ENCODE measurements around the gene LRRC31. TPM values are rescaled to one million over a fixed set of nuclear protein-coding genes. Genes with fewer than 3 reads are reported as not detected.

Gene LRRC31
- total RNA-seq, 1 donor, result not detected

GRCh38 chr3:169836942-169837275 is 32.8 kb downstream of the LRRC31 start:
- Histone ChIP-seq H3K27ac (ENCODE audit: low read depth, low read length) (no peak overlapping the region), H2AFZ (ENCODE audit: low read length) (peak overlapping the region; percentile 67), H3K4me2 (ENCODE audit: insufficient read depth, low read length) (no peak overlapping the region), H3K4me3 (ENCODE audit: insufficient read depth, low read length) (no peak overlapping the region), H3K27me3 (ENCODE audit: insufficient read depth, low read length) (no peaks in the 10 kb centered on the region), H3K36me3 (ENCODE audit: insufficient read depth, low read length) (no peaks in the 10 kb centered on the region), H3K4me1 (ENCODE audit: insufficient read depth, low read length) (peaks cover 5% of the 10 kb centered on the region), H4K20me1 (ENCODE audit: insufficient read depth, low read length) (no peaks in the 10 kb centered on the region), H3K9me3 (ENCODE audit: low read depth, low read length) (no peaks in the 10 kb centered on the region), H3K79me2 (ENCODE audit: insufficient read depth, low read length) (no peaks in the 10 kb centered on the region)
- peak; percentile 83 for DNase-seq (ENCODE audit: insufficient read length, low spot score, missing footprints)
- TF ChIP-seq CTCF (IDR thresholded peaks at IDR 0.05; ENCODE audit: extremely low read depth, low read depth, low read length), result no peak

- Histone ChIP-seq H3K4me2 (ENCODE audit: insufficient read depth, low read length) (no peak overlapping the region), H2AFZ (ENCODE audit: low read length) (peak overlapping the region; percentile 67), H3K9me3 (ENCODE audit: low read depth, low read length) (no peaks in the 10 kb centered on the region), H3K4me3 (ENCODE audit: insufficient read depth, low read length) (no peak overlapping the region), H3K27me3 (ENCODE audit: insufficient read depth, low read length) (no peaks in the 10 kb centered on the region), H3K4me1 (ENCODE audit: insufficient read depth, low read length) (peaks cover 5% of the 10 kb centered on the region), H3K27ac (ENCODE audit: low read depth, low read length) (no peak overlapping the region), H3K79me2 (ENCODE audit: insufficient read depth, low read length) (no peaks in the 10 kb centered on the region), H3K36me3 (ENCODE audit: insufficient read depth, low read length) (no peaks in the 10 kb centered on the region), H4K20me1 (ENCODE audit: insufficient read depth, low read length) (no peaks in the 10 kb centered on the region)
- TF ChIP-seq CTCF (IDR thresholded peaks at IDR 0.05; ENCODE audit: extremely low read depth, low read depth, low read length), result no peak
- no peak for DNase-seq (ENCODE audit: insufficient read length, low spot score, missing footprints)
Observed at GRCh38 chr3:169836078-169836941, 33.4 kb downstream of the LRRC31 start.

GRCh38 chr3:169835533-169835932 is 34.2 kb downstream of the LRRC31 start:
- Histone ChIP-seq H3K4me1 (ENCODE audit: insufficient read depth, low read length) (peaks cover 5% of the 10 kb centered on the region), H3K27ac (ENCODE audit: low read depth, low read length) (no peak overlapping the region), H3K36me3 (ENCODE audit: insufficient read depth, low read length) (no peaks in the 10 kb centered on the region), H3K4me2 (ENCODE audit: insufficient read depth, low read length) (no peak overlapping the region), H3K4me3 (ENCODE audit: insufficient read depth, low read length) (no peak overlapping the region), H3K27me3 (ENCODE audit: insufficient read depth, low read length) (no peaks in the 10 kb centered on the region), H4K20me1 (ENCODE audit: insufficient read depth, low read length) (no peaks in the 10 kb centered on the region), H2AFZ (ENCODE audit: low read length) (peak overlapping the region; percentile 34), H3K79me2 (ENCODE audit: insufficient read depth, low read length) (no peaks in the 10 kb centered on the region), H3K9me3 (ENCODE audit: low read depth, low read length) (no peaks in the 10 kb centered on the region)
- DNase-seq (ENCODE audit: insufficient read length, low spot score, missing footprints), result no peak
- no peak for TF ChIP-seq CTCF (IDR thresholded peaks at IDR 0.05; ENCODE audit: extremely low read depth, low read depth, low read length)

GRCh38 chr3:169827712-169828111 is 42.0 kb downstream of the LRRC31 start:
- H3K4me3 ChIP-seq (ENCODE audit: insufficient read depth, low read length), result no peak overlapping the region
- no peaks in the 10 kb centered on the region for H4K20me1 ChIP-seq (ENCODE audit: insufficient read depth, low read length)
- H3K27ac ChIP-seq (ENCODE audit: low read depth, low read length), result no peak overlapping the region
- H3K27me3 ChIP-seq (ENCODE audit: insufficient read depth, low read length), result no peaks in the 10 kb centered on the region
- no peaks in the 10 kb centered on the region for H3K9me3 ChIP-seq (ENCODE audit: low read depth, low read length)
- no peak overlapping the region for H2AFZ ChIP-seq (ENCODE audit: low read length)
- no peak for TF ChIP-seq CTCF (IDR thresholded peaks at IDR 0.05; ENCODE audit: extremely low read depth, low read depth, low read length)
- DNase-seq (ENCODE audit: insufficient read length, low spot score, missing footprints), result no peak
- no peaks in the 10 kb centered on the region for H3K36me3 ChIP-seq (ENCODE audit: insufficient read depth, low read length)
- no peaks in the 10 kb centered on the region for H3K4me1 ChIP-seq (ENCODE audit: insufficient read depth, low read length)
- H3K4me2 ChIP-seq (ENCODE audit: insufficient read depth, low read length), result no peak overlapping the region
- H3K79me2 ChIP-seq (ENCODE audit: insufficient read depth, low read length), result no peaks in the 10 kb centered on the region
